Lower leg skin (tissue), 4 donors: ENCODE data around the gene NUP85. TPM values are rescaled to one million over a fixed set of nuclear protein-coding genes. Genes with fewer than 3 reads are reported as not detected.

Experiments
- DNase-seq, 2 donors: peaks; one replicate each; pipeline ENCODE4 v3.0.0-alpha.2; 2019; ENCODE audit warnings: low spot score in 2 of 2
- H3K4me3 ChIP-seq: fragments of 200-600 bp; sonication (generic); 2 replicates; pipeline ENCODE4 v1.5.1; 2017; ENCODE audit warnings: mild to moderate bottlenecking, low read depth; ENCODE audit not compliant: poor library complexity, severe bottlenecking
- POLR2A ChIP-seq, 2 donors: fragments of 450-650 bp; IDR thresholded peaks; one replicate each; pipeline ENCODE4 v1.6.1; 2016 to 2017; ENCODE audit warnings: antibody characterized with exemption in 2 of 2, mild to moderate bottlenecking in 1 of 2, moderate library complexity in 1 of 2
- WGBS, 2 donors: methylation state at CpG; one replicate each; pipeline ENCODE4 v1.1.5; 2018; 5-methylcytosine and 5-hydroxymethylcytosine counted together
- intact Hi-C: fragments of 100-400 bp; cut with DNase I; formaldehyde crosslinking; loops from one replicate; pipeline ENCODE4 v1.15.0; 2023; ENCODE audit warnings: low total_unique reads
- total RNA-seq, 4 donors: library from RNA; depleted of rRNA; stranded (reverse); fragments of >200 nt; gene quantifications; one replicate each; pipeline ENCODE4 v1.1.0, GENCODE V29; 2016
- TF ChIP-seq, protein P1 (sequence below), 3 donors: fragments of 450-650 bp; IDR thresholded peaks; one replicate each; pipeline ENCODE4 v1.5.1; 2016; ENCODE audit warnings: antibody characterized with exemption in 3 of 3, mild to moderate bottlenecking in 3 of 3, moderate library complexity in 2 of 3

Gene NUP85
- total RNA-seq, 4 donors from 2014 or later: 32.1 to 46.2 (median 35.1) TPM

GRCh38 chr17:75237100-75238014, 31.9 kb downstream of the NUP85 start:
- no peak for DNase-seq
- TF ChIP-seq POLR2A (IDR thresholded peaks at IDR 0.05): no peak
- TF ChIP-seq, protein P1, sequence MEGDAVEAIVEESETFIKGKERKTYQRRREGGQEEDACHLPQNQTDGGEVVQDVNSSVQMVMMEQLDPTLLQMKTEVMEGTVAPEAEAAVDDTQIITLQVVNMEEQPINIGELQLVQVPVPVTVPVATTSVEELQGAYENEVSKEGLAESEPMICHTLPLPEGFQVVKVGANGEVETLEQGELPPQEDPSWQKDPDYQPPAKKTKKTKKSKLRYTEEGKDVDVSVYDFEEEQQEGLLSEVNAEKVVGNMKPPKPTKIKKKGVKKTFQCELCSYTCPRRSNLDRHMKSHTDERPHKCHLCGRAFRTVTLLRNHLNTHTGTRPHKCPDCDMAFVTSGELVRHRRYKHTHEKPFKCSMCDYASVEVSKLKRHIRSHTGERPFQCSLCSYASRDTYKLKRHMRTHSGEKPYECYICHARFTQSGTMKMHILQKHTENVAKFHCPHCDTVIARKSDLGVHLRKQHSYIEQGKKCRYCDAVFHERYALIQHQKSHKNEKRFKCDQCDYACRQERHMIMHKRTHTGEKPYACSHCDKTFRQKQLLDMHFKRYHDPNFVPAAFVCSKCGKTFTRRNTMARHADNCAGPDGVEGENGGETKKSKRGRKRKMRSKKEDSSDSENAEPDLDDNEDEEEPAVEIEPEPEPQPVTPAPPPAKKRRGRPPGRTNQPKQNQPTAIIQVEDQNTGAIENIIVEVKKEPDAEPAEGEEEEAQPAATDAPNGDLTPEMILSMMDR (IDR thresholded peaks at IDR 0.05): no peak
- intact Hi-C loops: no loop called here
- H3K4me3 ChIP-seq: no peak overlapping the region
- WGBS, 2 donors: 71 to 77% methylated on average over 12 of the region's 12 CpGs

- WGBS, 2 donors: 80 to 83% methylated on average over 10 to 11 of the region's 11 CpGs
- no peak for DNase-seq
- intact Hi-C loops: no loop called here
- TF ChIP-seq POLR2A (IDR thresholded peaks at IDR 0.05): no peak
- TF ChIP-seq, protein P1 (IDR thresholded peaks at IDR 0.05): no peak
- H3K4me3 ChIP-seq: no peak overlapping the region
These were observed 32.6 kb downstream of the NUP85 start for GRCh38 chr17:75238020-75238580.

GRCh38 chr17:75238684-75239191, 33.3 kb downstream of the NUP85 start:
- intact Hi-C loops: no loop called here
- no peak overlapping the region for H3K4me3 ChIP-seq
- TF ChIP-seq POLR2A (IDR thresholded peaks at IDR 0.05): no peak
- TF ChIP-seq, protein P1 (IDR thresholded peaks at IDR 0.05): peak in 1 of 3 donors; percentile 51
- no peak for DNase-seq
- 46 to 51% methylated on average over 13 of the region's 13 CpGs for WGBS, 2 donors

- intact Hi-C loops: no loop called here
- TF ChIP-seq, protein P1 (IDR thresholded peaks at IDR 0.05): no peak
- TF ChIP-seq POLR2A (IDR thresholded peaks at IDR 0.05): no peak
- H3K4me3 ChIP-seq: no peak overlapping the region
- WGBS, 2 donors: 84 to 85% methylated on average over 11 to 12 of the region's 12 CpGs
- no peak for DNase-seq
These were observed 33.7 kb downstream of the NUP85 start for GRCh38 chr17:75239214-75239613.

GRCh38 chr17:75239778-75240393, 34.4 kb downstream of the NUP85 start:
- no peak overlapping the region for H3K4me3 ChIP-seq
- intact Hi-C loops: no loop called here
- no peak for DNase-seq
- WGBS, 2 donors: 86% methylated on average over 21 to 23 of the region's 23 CpGs
- TF ChIP-seq, protein P1 (IDR thresholded peaks at IDR 0.05): no peak
- TF ChIP-seq POLR2A (IDR thresholded peaks at IDR 0.05): no peak
